Measurements from ENCODE around the gene PRSS57.

PRSS57 gene

GRCh38 chr19:694481-695351, 536 bp downstream of the PRSS57 start:
- no peaks in the 10 kb centered on the region for H3K27me3 ChIP-seq (ENCODE audit: insufficient read depth, poor library complexity, severe bottlenecking)
- DNase-seq (ENCODE audit: low read depth in 1 of 2, low spot score in 1 of 2) = no peak
- peak overlapping the region; percentile 97 for H3K27ac ChIP-seq (replicated peaks)
- no peak overlapping the region for H3K4me3 ChIP-seq (replicated peaks; ENCODE audit: insufficient read depth, low read length)
- TF ChIP-seq SPI1 (IDR thresholded peaks at IDR 0.05; ENCODE audit: borderline replicate concordance, low read depth) (no peak), POLR2AphosphoS5 (IDR thresholded peaks at IDR 0.05; ENCODE audit: low read depth) (0 out of 2 replicates have a peak, but pooled peaks have one; percentile 14), CTCF (IDR thresholded peaks at IDR 0.05; ENCODE audit: insufficient read depth, low read length) (no peak)

GRCh38 chr19:690203-690602, 5.0 kb downstream of the PRSS57 start:
- H3K4me3 ChIP-seq (replicated peaks; ENCODE audit: insufficient read depth, low read length) = no peak overlapping the region
- DNase-seq (ENCODE audit: low read depth in 1 of 2, low spot score in 1 of 2) = no peak
- H3K27me3 ChIP-seq (ENCODE audit: insufficient read depth, poor library complexity, severe bottlenecking) = no peaks in the 10 kb centered on the region
- no peak overlapping the region for H3K27ac ChIP-seq (replicated peaks)
- TF ChIP-seq GABPA (IDR thresholded peaks at IDR 0.05; ENCODE audit: low read depth) (no peak), REST (IDR thresholded peaks at IDR 0.05; ENCODE audit: insufficient replicate concordance, low read depth) (no peak), SPI1 (IDR thresholded peaks at IDR 0.05; ENCODE audit: borderline replicate concordance, low read depth) (no peak), CTCF (IDR thresholded peaks at IDR 0.05; ENCODE audit: insufficient read depth, low read length) (no peak), POLR2AphosphoS5 (IDR thresholded peaks at IDR 0.05; ENCODE audit: low read depth) (no peak)

GRCh38 chr19:688992-689391, 6.3 kb downstream of the PRSS57 start:
- Histone ChIP-seq H3K27me3 (ENCODE audit: insufficient read depth, poor library complexity, severe bottlenecking) (no peaks in the 10 kb centered on the region), H3K27ac (replicated peaks) (no peak overlapping the region), H3K4me3 (replicated peaks; ENCODE audit: insufficient read depth, low read length) (no peak overlapping the region)
- no peak for DNase-seq (ENCODE audit: low read depth in 1 of 2, low spot score in 1 of 2)
- TF ChIP-seq REST (IDR thresholded peaks at IDR 0.05; ENCODE audit: insufficient replicate concordance, low read depth) (no peak), POLR2AphosphoS5 (IDR thresholded peaks at IDR 0.05; ENCODE audit: low read depth) (no peak), SPI1 (IDR thresholded peaks at IDR 0.05; ENCODE audit: borderline replicate concordance, low read depth) (no peak), GABPA (IDR thresholded peaks at IDR 0.05; ENCODE audit: low read depth) (no peak)

- Histone ChIP-seq H3K27ac (replicated peaks) (no peak overlapping the region), H3K27me3 (ENCODE audit: insufficient read depth, poor library complexity, severe bottlenecking) (no peaks in the 10 kb centered on the region), H3K4me3 (replicated peaks; ENCODE audit: insufficient read depth, low read length) (no peak overlapping the region)
- DNase-seq (ENCODE audit: low read depth in 1 of 2, low spot score in 1 of 2) = no peak
- TF ChIP-seq GABPA (IDR thresholded peaks at IDR 0.05; ENCODE audit: low read depth) = no peak
- no peak for TF ChIP-seq POLR2AphosphoS5 (IDR thresholded peaks at IDR 0.05; ENCODE audit: low read depth)
- TF ChIP-seq SPI1 (IDR thresholded peaks at IDR 0.05; ENCODE audit: borderline replicate concordance, low read depth) = no peak
- TF ChIP-seq CTCF (IDR thresholded peaks at IDR 0.05; ENCODE audit: insufficient read depth, low read length) = no peak
- no peak for TF ChIP-seq REST (IDR thresholded peaks at IDR 0.05; ENCODE audit: insufficient replicate concordance, low read depth)
Measured at GRCh38 chr19:688214-688613, 7.0 kb downstream of the PRSS57 start.
